Measurements from ENCODE around the gene ZNF43. TPM values are rescaled to one million over a fixed set of nuclear protein-coding genes. Genes with fewer than 3 reads are reported as not detected.
"Not testable (repeated sequence)": the region's sequence is repeated elsewhere in the genome, so short reads cannot be mapped to it uniquely, and the experiment has no call there.

The ZNF43 gene
- total RNA-seq, 1 donor from 2014 or later: 1.6 TPM

GRCh38 chr19:21767065-21767800 lies 68.7 kb downstream of the ZNF43 start, which contains the start of gene ZNF100:
Gene ZNF100 (minus strand): TSS chr19:21767579. CDS start chr19:21767429, 150 bp downstream.
- Histone ChIP-seq H3K27me3 (ENCODE audit: control insufficient read depth, insufficient read depth, low read length) (no peaks in the 10 kb centered on the region), H3K4me3 (ENCODE audit: low read depth, low read length) (peak within 1 kb of the TSS; percentile 84), H3K36me3 (ENCODE audit: control insufficient read depth, insufficient read depth, low read length) (no peaks in the 10 kb centered on the region)
- DNase-seq (ENCODE audit: low read depth): peak; percentile 85
- FAIRE-seq: no peak
- TF ChIP-seq CTCF (IDR thresholded peaks at IDR 0.05; ENCODE audit: insufficient read depth, low read length, severe bottlenecking): no peak

DNA sequence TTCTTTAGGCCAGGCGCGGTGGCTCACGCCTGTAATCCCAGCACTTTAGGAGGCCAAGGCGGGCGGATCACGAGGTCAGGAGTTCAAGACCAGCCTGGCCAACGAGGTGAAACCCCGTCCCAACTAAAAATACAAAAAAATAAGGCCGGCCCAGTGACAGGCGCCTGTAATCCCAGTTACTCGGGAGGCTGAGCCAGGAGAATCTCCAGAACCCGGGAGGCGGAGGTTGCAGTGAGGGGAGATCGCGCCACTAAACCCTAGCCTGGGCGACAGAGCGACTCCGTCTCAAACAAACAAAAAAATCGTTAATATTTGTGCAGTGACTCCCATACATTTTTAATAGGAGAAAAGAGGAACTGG lies 69.3 kb downstream of the ZNF43 start:
- H3K36me3 ChIP-seq (ENCODE audit: control insufficient read depth, insufficient read depth, low read length); H3K27me3 ChIP-seq (ENCODE audit: control insufficient read depth, insufficient read depth, low read length); DNase-seq (ENCODE audit: low read depth); FAIRE-seq: not testable (repeated sequence)
- H3K4me3 ChIP-seq (ENCODE audit: low read depth, low read length): peak overlapping the region; percentile 84

GRCh38 chr19:21765151-21765550 lies 70.8 kb downstream of the ZNF43 start:
- peak; percentile 38 for DNase-seq (ENCODE audit: low read depth)
- Histone ChIP-seq H3K36me3 (ENCODE audit: control insufficient read depth, insufficient read depth, low read length) (no peaks in the 10 kb centered on the region), H3K4me3 (ENCODE audit: low read depth, low read length) (no peak overlapping the region), H3K27me3 (ENCODE audit: control insufficient read depth, insufficient read depth, low read length) (no peaks in the 10 kb centered on the region)
- FAIRE-seq: no peak
- TF ChIP-seq CTCF (IDR thresholded peaks at IDR 0.05; ENCODE audit: insufficient read depth, low read length, severe bottlenecking): no peak

- FAIRE-seq: not testable (repeated sequence)
These were observed 74.4 kb downstream of the ZNF43 start for GRCh38 chr19:21761547-21761946.

DNA sequence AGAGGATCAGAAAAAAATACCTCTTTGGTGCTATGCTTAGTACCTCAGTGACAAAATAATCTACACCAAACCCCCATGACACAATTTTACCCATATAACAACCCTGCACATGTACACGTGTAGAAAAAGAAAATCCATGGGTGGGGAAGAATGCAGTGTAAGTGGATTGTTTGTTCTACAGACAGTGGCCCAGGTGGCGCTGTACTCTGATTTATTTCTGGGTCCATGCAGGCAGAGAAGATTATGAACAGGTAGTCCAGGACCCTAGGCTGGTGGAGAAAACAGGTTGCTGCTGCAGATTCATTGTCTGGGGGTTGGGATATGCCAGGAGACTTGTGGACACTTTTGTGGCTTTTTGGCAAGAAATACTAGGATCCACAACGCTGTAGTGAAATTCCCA lies 77.7 kb downstream of the ZNF43 start:
- Histone ChIP-seq H3K4me3 (ENCODE audit: low read depth, low read length) (no peak overlapping the region), H3K27me3 (ENCODE audit: control insufficient read depth, insufficient read depth, low read length) (no peaks in the 10 kb centered on the region), H3K36me3 (ENCODE audit: control insufficient read depth, insufficient read depth, low read length) (peaks cover 2% of the 10 kb centered on the region)
- DNase-seq (ENCODE audit: low read depth) (no peak), FAIRE-seq (no peak)
- no peak for TF ChIP-seq CTCF (IDR thresholded peaks at IDR 0.05; ENCODE audit: insufficient read depth, low read length, severe bottlenecking)

More at GRCh38 chr19:21761547-21761946, 74.4 kb downstream of the ZNF43 start:
- not testable (repeated sequence) for H3K4me3 ChIP-seq (ENCODE audit: low read depth, low read length); H3K36me3 ChIP-seq (ENCODE audit: control insufficient read depth, insufficient read depth, low read length); H3K27me3 ChIP-seq (ENCODE audit: control insufficient read depth, insufficient read depth, low read length); DNase-seq (ENCODE audit: low read depth)

DNA sequence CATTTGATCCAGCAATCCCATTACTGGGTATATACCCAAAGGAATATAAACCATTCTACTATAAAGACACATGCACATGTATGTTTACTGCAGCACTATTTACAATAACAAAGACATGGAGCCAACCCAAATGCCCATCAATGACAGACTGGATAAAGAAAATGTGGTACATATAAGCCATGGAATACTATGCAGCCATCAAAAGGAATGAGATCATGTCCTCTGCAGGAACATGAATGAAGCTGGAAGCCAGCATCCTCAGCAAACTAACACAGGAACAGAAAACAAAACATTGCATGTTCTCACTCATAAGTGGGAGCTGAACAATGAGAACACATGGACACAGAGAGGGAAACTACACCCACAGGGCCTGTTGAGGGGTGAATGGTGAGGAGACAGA lies 80.4 kb downstream of the ZNF43 start:
- not testable (repeated sequence) for FAIRE-seq; H3K36me3 ChIP-seq (ENCODE audit: control insufficient read depth, insufficient read depth, low read length); DNase-seq (ENCODE audit: low read depth); H3K4me3 ChIP-seq (ENCODE audit: low read depth, low read length); H3K27me3 ChIP-seq (ENCODE audit: control insufficient read depth, insufficient read depth, low read length)

Other genes starting within 250 kb of the ZNF43 start
- gene ZNF100, start 68.6 kb downstream of the ZNF43 start, total RNA-seq: 2.6 and 3.7 TPM in 2 replicates
- 0.79 and 1.3 TPM in 2 replicates for gene ZNF208, start 174.8 kb upstream of the ZNF43 start, total RNA-seq
- 0.51 and 1.1 TPM in 2 replicates for gene ZNF257, start 216.3 kb upstream of the ZNF43 start, total RNA-seq

Measured in bronchial epithelial cell (primary cell).